Measurements from ENCODE around the gene AKIP1.
"Not testable (repeated sequence)": the region's sequence is repeated elsewhere in the genome, so short reads cannot be mapped to it uniquely, and the experiment has no call there.

The AKIP1 gene, protein sequence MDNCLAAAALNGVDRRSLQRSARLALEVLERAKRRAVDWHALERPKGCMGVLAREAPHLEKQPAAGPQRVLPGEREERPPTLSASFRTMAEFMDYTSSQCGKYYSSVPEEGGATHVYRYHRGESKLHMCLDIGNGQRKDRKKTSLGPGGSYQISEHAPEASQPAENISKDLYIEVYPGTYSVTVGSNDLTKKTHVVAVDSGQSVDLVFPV

DNA sequence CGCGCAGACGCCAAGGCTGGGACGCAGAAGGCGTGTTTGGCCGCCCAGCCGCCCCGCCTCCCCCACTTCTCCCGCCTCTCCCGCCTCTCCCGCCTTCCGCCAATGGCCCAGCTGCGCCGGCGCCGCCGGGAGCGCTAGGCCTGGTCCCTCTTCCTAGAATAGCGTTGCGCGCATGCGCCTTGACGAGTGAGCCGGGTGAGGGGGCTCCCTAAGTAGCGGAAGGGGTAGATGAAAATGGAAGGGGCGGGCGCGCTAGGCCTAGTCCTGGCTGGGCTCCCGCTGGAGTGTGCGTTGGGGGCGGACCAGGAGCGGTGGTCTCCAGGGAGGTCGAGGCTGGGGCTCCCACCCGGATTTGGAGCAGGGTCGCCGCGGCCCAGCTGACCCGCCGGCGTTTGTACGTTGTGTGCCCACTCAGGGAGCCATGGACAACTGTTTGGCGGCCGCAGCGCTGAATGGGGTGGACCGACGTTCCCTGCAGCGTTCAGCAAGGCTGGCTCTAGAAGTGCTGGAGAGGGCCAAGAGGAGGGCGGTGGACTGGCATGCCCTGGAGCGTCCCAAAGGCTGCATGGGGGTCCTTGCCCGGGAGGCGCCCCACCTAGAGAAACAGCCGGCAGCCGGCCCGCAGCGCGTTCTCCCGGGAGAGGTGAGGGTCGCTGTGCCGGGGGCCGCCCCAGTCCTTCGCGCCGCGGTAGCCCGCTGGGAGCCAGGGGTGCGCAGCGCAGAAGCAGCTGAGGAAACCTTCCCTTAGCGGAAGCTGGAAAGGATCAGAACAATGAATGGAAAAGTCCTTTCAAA, at the start of gene AKIP1:
TSS of gene AKIP1 (plus strand) at position 161 of the 795 bp plus-strand sequence. CDS start at position 422, 261 bp downstream.
- peak; percentile 60 for DNase-seq (ENCODE audit: low read depth, low spot score)

DNA sequence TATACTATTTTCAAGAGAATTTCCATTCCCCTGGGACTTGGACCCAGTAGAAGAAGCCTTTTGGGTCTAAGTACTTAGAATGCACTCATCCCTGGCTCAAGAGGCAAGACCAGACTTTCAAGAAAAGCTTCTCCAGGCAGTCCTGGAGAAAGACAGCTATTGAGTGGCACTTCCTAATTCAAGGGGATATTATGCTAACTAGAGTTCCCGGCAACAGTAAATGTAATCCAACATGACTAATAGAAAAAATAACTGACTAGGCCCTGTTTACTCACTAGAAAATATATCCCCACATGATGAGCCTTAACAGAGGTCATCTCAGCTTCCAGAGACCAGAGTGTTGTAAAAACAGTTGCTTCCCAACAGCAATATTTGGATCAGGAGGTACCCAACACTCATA, 47.2 kb upstream of the AKIP1 start:
- DNase-seq (ENCODE audit: low read depth, low spot score) = no peak

DNA sequence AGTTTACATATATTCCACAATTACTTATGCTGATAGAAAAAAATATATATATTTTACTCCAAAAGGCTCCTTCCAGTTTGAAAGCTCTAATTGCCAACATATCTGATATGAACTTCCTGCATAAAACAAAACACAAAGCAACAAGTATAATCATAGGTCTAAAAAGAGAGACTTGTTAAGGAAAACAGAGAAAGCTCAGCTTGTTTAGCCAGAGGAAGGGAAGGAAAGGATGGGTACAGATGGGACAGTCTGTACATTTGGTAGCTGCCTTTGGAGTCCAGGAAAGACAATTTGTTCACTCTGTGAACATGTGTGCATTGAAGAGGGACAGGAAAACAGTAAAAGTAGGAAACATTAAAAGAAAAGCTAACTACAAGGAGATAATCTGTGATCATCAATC, 45.7 kb upstream of the AKIP1 start:
- DNase-seq (ENCODE audit: low read depth, low spot score) = no peak

DNA sequence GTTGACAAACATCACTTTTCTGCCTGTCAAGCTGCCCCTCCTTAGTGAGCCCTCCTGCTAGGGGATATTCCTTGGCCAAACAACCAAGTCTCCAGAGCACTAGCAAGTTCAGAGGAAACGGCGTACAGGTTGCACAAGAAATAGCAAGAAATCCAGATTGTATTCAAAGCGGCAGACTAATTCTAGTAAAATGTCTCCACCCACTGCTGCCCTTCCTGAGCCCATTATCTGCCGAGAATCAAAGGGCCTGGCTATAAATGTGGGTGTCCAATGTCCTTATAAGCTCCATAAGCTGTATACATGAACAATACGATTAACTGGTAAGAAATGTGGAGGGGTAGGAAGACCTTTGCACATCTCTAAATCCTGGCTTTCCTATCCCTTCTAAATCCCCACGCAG, 44.0 kb upstream of the AKIP1 start:
- DNase-seq (ENCODE audit: low read depth, low spot score) = no peak

DNA sequence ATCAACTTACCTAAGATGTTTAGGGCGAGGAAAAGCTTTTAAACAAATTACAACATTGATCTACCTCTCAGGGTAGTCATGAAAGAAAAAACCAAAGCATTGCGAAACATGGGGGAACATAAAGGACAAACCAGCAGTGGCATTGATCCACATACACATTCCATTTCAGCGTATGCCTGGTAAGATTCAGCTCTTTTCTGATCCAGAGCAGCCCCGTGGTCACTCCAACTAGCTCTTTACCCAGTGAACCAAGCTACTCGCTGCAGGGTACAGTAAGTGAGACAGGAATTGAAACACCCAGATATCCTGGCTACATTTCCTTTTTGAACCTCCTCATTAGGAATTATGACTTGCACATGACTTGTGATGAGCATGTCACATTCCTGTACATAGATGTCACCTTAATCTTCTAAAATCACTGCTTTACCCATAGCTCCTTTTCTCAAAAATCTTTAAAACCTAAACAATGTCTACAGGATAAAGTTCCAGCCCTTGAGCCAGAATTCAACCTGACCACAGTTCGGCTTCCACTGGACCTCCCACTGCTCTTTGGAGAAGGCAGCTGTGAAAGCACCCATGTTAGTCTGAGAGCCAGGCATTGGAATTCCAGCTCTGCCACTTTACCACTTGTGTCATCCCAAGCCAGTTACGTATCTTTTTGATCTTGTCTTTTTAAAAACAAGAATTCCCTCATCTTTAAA, 42.9 kb upstream of the AKIP1 start:
- DNase-seq (ENCODE audit: low read depth, low spot score) = no peak

DNA sequence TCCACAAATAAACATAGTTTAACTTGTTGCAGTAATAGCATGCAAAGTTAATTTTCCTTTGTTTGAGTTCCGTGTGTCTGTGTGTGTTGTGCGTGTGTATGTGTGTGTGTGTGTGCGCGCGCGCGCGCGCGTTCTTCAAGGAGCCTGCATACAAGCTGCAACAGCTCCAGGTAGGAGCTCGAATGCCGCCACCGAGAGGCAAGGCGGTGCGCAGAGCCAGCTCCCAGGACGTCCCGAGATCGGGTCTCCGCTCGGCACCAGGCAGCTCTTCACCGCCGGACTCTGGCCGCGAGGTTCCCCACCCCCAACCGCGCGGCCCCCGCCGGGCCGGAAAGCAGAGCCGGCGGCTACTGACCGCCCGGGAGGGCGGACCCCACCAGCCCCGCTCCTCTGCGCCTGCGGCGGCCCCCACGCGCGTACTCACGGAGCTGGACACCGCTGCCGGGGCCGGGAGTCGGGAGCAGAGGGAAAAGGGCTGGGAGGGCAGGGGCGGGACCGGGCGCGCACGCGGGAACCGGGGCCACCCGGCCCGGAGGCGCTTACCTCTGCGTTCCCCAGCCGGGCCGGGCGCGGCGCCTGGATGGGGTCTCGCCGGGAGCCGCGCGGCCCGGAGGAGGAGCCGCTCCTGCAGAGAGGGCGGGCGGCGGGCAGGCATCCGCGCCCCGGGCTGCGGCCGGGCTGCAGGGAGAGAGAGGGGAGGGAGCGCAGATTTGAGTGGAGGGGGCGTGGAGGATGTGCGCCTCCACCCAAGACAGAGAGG, 40.4 kb upstream of the AKIP1 start:
- DNase-seq (ENCODE audit: low read depth, low spot score) = no peak

DNA sequence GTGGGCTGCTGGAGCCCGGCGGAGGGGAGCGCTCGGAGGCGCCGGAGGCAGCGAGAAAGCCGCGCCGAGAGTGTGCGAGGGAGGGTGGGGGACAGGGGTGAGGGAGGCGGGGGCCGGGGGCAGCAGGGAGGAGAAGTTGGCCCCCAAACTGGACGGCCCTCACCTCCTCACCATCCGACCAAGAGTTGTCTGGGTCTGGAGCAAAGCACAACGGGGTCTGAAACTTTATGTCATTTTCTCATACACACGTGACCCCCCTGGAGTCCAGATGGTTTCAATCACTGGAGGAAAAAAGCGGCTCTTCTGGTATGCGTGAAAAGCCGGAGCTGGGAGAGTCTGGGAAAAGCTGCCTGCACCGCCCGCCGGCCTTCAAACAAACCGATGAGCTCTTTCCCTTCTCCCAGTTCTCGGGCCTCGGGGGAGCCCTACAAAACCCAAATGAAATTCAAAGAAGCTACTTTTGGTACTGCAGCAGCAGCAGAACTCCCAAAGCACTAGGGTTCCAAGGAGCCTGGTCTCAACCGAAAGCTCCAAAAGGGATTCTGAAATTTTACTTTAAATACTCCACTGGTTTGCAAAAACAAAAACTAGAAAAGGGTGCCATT, 39.7 kb upstream of the AKIP1 start:
- DNase-seq (ENCODE audit: low read depth, low spot score) = no peak

DNA sequence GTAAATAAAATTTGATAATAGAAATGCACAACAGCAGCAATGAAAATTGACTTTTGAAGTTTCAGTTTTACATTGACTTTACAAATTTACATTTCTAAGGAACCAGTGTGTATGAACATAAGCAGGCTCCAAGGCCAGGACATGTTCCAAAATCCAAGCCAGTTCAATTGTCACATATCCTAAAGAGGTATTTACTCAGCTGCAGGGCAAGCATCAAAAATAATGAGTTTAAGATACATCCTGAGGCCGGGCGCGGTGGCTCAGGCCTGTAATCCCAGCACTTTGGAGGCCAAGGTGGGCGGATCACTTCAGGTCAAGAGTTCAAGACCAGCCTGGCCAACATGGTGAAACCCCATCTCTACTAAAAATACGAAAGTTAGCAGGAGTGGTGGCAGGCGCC, 39.0 kb upstream of the AKIP1 start:
- no peak for DNase-seq (ENCODE audit: low read depth, low spot score)

DNA sequence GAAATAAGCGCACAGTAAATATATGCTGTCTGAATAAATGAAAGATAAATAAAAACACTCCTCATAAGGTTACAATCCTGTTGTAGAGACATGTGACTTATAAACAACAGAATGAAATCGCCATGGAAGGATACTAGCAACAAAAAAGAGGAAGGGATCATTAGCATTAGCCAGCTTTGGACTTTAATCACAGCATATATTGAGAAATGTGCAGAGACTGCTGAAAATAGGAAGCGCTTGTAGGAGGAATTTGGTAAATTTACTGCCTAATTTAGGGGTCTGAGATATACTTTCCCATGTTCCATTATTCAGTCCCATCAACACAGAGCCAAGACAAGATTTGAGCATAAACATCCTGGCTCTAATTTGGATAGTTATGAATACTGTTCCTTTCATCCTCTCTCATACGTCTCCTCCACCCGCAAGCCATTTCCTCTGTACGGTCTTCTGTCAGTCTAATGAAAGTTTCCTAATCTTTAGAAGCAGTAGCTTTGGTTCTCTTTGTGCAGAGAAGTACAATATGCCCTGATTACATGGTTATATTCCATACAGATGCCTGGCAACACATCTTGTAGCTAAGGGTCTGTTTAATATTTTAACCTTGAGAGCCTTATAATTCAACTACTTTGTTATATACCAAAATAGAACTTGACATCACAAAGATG, 37.1 kb upstream of the AKIP1 start:
- DNase-seq (ENCODE audit: low read depth, low spot score) = no peak

DNA sequence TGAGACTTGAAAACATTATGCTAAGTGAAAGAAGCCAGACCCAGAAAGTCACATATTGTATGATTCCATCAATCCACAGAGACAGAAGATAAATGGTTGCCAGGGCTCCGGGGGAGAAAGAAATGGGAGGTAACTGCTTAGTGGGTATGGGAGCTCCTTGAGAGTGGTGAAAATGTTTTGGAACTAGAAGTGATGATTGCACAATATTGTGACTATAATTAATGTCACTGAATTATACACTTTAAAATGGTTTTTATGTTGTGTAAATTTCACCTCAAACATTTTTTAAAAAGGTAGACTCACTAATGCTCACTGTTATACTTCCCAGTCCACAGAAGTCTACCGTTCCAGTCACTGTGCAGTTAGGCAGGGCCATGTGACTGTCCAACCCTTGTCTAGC, 32.2 kb upstream of the AKIP1 start:
- no peak for DNase-seq (ENCODE audit: low read depth, low spot score)

DNA sequence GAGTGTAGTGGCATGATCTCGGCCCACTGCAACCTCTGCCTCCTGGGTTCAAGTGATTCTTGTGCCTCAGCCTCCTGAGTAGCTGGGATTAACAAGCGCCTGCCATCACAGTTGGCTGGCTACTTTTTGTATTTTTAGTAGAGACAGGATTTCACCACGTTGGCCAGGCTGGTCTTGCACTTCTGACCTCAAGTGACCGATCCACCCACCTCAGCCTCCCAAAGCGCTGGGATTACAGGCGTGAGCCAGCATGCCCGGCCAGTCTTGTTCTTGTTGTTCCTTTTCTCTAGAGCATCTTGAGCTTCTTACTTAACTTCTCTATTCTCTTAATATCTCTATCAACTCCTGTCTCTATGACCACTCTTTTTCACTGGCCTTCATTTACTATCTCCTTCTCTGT, 29.4 kb upstream of the AKIP1 start:
- not testable (repeated sequence) for DNase-seq (ENCODE audit: low read depth, low spot score)

DNA sequence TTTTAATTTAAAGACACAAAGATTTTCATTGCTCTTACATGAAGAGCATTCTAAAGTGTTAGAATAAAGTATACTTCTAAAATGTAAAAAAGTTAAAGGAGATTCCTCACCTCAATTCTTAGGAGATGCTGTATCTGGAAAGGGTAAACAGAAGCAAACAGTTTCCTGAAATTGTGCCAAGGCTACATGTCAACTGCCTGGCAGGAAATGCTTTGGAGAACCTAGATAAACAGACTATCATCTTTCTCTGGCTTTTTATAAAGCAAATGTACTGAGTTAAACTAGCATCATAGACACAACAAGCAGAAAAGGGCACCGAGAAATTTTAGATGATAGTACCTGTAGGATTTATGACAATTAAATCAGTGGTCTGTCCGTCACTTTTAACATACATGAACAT, 24.7 kb upstream of the AKIP1 start:
- no peak for DNase-seq (ENCODE audit: low read depth, low spot score)

DNA sequence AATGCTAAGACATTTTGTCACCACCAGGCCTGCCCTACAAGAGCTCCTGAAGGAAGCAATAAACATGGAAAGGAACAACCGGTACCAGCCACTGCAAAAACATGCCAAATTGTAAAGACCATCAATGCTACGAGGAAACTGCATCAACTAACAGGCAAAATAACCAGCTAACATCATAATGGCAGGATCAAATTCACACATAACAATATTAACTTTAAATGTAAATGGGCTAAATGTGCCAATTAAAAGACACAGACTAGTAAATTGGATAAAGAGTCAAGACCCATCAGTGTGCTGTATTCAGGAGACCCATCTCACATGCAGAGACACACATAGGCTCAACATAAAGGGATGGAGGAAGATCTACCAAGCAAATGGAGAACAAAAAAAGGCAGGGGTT, 19.8 kb upstream of the AKIP1 start:
- not testable (repeated sequence) for DNase-seq (ENCODE audit: low read depth, low spot score)

DNA sequence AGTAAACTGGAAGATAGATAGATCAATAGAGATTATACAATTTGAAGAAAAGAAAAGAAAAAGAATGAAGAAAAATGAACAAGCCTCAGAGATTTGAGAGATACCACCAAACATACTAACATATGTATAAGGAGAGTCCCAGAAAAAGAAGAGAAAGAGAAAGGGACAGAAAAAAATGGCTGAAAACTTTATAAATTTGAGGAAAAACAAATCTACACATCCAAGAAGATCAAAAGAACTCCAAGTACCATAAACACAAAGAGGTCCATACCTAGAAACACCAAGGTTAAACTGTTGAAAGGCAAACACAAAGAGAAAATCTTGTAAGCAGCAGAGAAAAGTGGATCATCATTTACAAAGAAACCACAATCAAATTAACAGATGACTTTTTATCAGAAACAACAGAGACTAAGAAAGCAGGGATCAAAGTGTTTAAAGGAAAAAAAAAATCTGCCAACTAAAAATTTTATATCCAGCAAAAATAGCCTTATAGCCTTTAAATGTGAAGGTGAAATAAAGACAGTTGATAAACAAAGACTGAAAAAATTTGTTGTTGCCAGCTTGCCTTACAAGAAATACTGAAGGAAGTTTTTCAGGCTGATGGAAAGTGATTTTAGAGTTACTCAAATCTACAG, 11.8 kb upstream of the AKIP1 start:
- no peak for DNase-seq (ENCODE audit: low read depth, low spot score)

DNA sequence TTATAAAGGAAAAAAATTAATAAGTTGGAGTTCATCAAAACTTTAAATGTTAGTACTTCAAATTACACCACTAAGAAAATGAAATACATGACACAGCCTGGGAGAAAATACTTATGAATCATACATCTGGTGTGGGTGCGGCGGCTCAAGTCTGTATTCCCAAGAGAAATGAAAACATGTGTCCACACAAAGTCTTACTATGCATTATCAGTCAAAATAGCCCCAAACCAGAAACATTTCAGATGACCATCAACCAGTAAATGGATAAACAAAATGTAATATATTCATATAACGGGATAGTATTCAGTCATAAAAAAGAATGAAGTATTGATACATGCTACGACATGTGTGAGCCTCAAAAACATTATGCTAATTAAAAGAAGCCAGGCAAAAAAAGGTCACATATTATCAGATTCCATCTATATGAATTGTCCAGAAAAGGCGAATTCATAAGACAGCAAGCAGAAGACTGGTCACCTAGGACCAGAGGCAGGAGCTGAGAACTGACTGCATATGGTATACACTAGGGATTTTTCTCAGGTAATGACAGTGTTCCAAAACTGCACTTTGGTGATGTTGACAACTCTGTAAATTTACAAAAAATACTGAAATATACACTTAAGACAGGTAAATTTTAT, 5.3 kb upstream of the AKIP1 start:
- no peak for DNase-seq (ENCODE audit: low read depth, low spot score)

DNA sequence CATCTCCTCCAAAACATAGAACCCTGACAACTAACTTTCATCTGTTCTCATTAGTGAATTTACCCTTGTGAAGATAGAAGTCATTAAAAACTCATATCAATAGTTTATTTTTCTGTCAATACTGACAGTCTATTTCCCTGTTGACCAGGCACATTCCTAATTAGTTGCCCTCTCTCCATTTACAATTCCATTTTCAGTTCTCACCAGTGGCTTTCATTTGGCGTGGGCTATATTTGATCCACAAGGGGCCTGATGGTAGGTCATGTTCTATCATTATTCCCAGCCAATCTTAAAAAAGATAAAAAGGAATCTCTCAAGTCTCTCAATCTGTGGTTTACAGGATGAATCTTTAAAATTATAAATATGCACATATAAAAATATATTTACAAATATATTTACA, 3.9 kb upstream of the AKIP1 start:
- DNase-seq (ENCODE audit: low read depth, low spot score) = no peak

DNA sequence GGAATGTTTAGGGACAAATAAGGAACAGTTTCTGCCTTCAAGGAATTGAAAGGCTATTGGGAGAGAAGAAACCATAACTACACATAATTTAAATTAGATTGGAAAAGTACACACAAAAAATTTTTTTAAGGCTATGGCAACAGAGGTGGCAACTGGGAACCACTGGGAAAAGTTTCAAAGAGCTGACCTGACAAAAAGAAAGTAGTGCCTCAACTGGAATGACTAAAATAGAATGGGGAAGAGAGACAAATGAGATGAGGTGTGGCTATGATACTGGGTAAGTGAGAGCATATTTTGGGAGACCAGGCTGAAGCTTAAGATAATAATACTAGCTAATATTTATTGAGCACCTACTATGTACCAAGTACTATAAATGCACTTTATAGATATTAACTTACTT, 2.9 kb upstream of the AKIP1 start:
- DNase-seq (ENCODE audit: low read depth, low spot score) = no peak

DNA sequence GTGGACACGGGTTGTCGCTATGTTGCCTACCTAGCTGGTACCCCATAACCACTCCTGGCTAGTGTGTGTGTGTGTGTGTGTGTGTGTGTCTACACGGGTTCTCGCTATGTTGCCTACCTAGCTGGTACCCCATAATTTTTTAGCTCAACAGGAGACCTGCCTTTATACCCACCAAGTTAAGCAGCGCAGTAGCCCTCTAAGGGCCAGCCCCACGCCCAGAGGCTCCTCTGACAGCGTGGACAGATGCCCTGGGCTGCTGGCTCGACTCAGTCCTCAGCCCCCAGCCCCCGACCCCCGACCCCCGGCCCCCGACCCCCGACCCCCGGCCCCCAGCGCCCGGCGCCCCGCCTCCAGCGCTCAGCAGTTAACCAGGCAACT, 351 bp upstream of the AKIP1 start:
- no peak for DNase-seq (ENCODE audit: low read depth, low spot score)

DNA sequence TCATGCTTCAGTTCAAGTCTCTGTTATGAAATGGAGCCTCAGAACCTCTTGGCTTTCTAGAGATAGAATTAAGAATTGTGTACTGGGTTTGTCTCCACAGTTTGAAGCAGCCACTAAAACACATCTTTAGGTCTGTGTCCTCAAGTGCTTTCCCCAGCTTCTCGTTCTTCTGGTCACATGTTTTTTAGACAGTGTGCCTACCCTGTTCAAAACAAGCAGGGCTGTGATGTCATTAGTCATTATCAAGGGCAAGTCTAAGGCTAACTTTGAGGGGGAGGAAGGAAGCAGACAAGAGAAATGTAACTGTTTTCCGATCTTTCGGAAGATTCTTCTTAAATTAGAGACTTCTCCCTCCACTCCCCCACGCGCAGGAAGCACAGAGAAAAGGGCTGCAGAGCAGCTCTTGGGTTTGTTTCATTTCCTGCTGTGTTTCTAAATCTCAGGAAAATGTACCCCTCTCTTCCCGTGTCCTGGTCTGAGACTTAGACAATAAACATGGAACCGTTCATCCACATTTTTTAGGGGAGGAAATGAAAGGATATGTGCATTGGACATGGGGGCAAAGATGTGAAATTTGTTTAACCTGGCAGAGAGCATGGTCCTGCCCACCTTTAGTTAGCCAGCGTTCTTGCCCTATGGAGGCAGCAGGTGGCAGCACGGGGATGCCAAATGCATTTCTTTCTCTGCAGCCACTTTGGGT, 3.1 kb downstream of the AKIP1 start:
- no peak for DNase-seq (ENCODE audit: low read depth, low spot score)

DNA sequence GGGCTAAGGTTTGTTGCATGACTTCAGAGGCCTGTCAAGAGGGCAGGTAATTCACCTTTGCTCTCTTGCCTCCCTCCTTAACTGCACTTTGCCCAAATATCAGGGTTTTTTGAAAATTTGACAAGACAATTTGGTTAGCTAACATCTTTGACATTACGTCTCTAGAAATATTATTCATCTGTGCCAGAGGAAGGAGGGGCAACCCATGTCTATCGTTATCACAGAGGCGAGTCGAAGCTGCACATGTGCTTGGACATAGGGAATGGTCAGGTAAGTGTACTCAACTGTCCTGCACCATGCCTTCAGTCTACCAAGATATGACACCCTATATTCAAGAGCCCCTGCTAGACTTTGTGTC, 3.7 kb downstream of the AKIP1 start:
- no peak for DNase-seq (ENCODE audit: low read depth, low spot score)
